KMS-11 (cell line): ENCODE measurements around the gene GOLGA6B.
"Not testable (repeated sequence)": the region's sequence is repeated elsewhere in the genome, so short reads cannot be mapped to it uniquely, and the experiment has no call there.

Experiments
- H2AFZ ChIP-seq: fragments of 200-600 bp; sonication (generic); 2 replicates; pipeline ENCODE4 v1.6.1; 2016; ENCODE audit warnings: antibody characterized with exemption, mixed run types, low read depth
- H3K27ac ChIP-seq: fragments of 200-600 bp; sonication (generic); 2 replicates; pipeline ENCODE4 v1.6.1; 2016; ENCODE audit warnings: mild to moderate bottlenecking, mixed run types
- H3K27me3 ChIP-seq: fragments of 200-600 bp; sonication (generic); 2 replicates; pipeline ENCODE4 v1.6.1; 2017; ENCODE audit warnings: mild to moderate bottlenecking, low read depth, mixed run types, moderate library complexity; ENCODE audit not compliant: insufficient read depth
- H3K36me3 ChIP-seq: fragments of 200-600 bp; sonication (generic); 2 replicates; pipeline ENCODE4 v1.6.1; 2017; ENCODE audit warnings: mild to moderate bottlenecking, mixed run types; ENCODE audit not compliant: insufficient read depth
- H3K4me1 ChIP-seq: fragments of 200-600 bp; sonication (generic); 2 replicates; pipeline ENCODE4 v1.6.1; 2016; ENCODE audit warnings: mild to moderate bottlenecking, low read depth, mixed run types; ENCODE audit not compliant: poor library complexity, severe bottlenecking
- H3K4me2 ChIP-seq: fragments of 200-600 bp; sonication (generic); 2 replicates; pipeline ENCODE4 v1.7.0; 2016; ENCODE audit warnings: mild to moderate bottlenecking, mixed run types
- H3K4me3 ChIP-seq: fragments of 200-600 bp; sonication (generic); IDR thresholded peaks from 2 replicates; pipeline ENCODE4 v1.6.1; 2017; ENCODE audit warnings: low read depth, low read length, mixed read lengths; ENCODE audit not compliant: insufficient read depth
- H3K79me2 ChIP-seq: fragments of 200-600 bp; sonication (generic); 2 replicates; pipeline ENCODE4 v1.6.1; 2016; ENCODE audit warnings: low read depth, mixed run types; ENCODE audit not compliant: insufficient read depth
- H3K9ac ChIP-seq: fragments of 200-600 bp; sonication (generic); 2 replicates; pipeline ENCODE4 v1.6.1; 2016; ENCODE audit warnings: mild to moderate bottlenecking, mixed run types
- H4K20me1 ChIP-seq: fragments of 200-600 bp; sonication (generic); 2 replicates; pipeline ENCODE4 v1.6.1; 2016; ENCODE audit warnings: mild to moderate bottlenecking, mixed run types; ENCODE audit not compliant: insufficient read depth
- CTCF ChIP-seq: fragments of 200-600 bp; sonication (generic); conservative IDR thresholded peaks from 2 replicates; pipeline ENCODE4 v1.6.1; 2017; ENCODE audit warnings: low read depth, mild to moderate bottlenecking, antibody characterized with exemption, low read length, moderate library complexity, mixed read lengths

Gene GOLGA6B

GRCh38 chr15:72654397-72654796, at the start of gene GOLGA6B:
Gene GOLGA6B (plus strand): TSS chr15:72654697. CDS start chr15:72654738, 41 bp downstream.
- H4K20me1 ChIP-seq, H3K4me2 ChIP-seq, H3K4me3 ChIP-seq, H3K27ac ChIP-seq, H3K79me2 ChIP-seq, H3K36me3 ChIP-seq, H3K9ac ChIP-seq, H3K27me3 ChIP-seq, H3K4me1 ChIP-seq, H2AFZ ChIP-seq: not testable (repeated sequence)

- no peak overlapping the region for H3K4me3 ChIP-seq
- no peak overlapping the region for H2AFZ ChIP-seq
- no peaks in the 10 kb centered on the region for H3K27me3 ChIP-seq
- no peak overlapping the region for H3K9ac ChIP-seq
- H3K36me3 ChIP-seq: no peaks in the 10 kb centered on the region
- H3K4me2 ChIP-seq: no peak overlapping the region
- H3K79me2 ChIP-seq: no peaks in the 10 kb centered on the region
- no peak for TF ChIP-seq CTCF
- H3K27ac ChIP-seq: no peak overlapping the region
- H3K4me1 ChIP-seq: no peaks in the 10 kb centered on the region
- no peaks in the 10 kb centered on the region for H4K20me1 ChIP-seq
Measured at GRCh38 chr15:72604794-72605193, 49.7 kb upstream of the GOLGA6B start.

- H3K4me2 ChIP-seq, H3K36me3 ChIP-seq, H3K4me1 ChIP-seq, H3K27ac ChIP-seq, H3K79me2 ChIP-seq, H3K9ac ChIP-seq, H4K20me1 ChIP-seq, H3K27me3 ChIP-seq, H2AFZ ChIP-seq, H3K4me3 ChIP-seq: not testable (repeated sequence)
Measured at GRCh38 chr15:72608084-72608483, 46.4 kb upstream of the GOLGA6B start.

GRCh38 chr15:72609862-72610261, 44.6 kb upstream of the GOLGA6B start:
- H3K36me3 ChIP-seq: no peaks in the 10 kb centered on the region
- H4K20me1 ChIP-seq: no peaks in the 10 kb centered on the region
- H3K4me2 ChIP-seq: no peak overlapping the region
- H3K79me2 ChIP-seq: no peaks in the 10 kb centered on the region
- TF ChIP-seq CTCF: no peak
- H3K27me3 ChIP-seq: no peaks in the 10 kb centered on the region
- no peak overlapping the region for H3K9ac ChIP-seq
- no peaks in the 10 kb centered on the region for H3K4me1 ChIP-seq
- H2AFZ ChIP-seq: no peak overlapping the region
- H3K4me3 ChIP-seq: no peak overlapping the region
- H3K27ac ChIP-seq: no peak overlapping the region

GRCh38 chr15:72612324-72612723, 42.2 kb upstream of the GOLGA6B start:
- peaks cover 18% of the 10 kb centered on the region for H3K4me1 ChIP-seq
- H3K79me2 ChIP-seq, H4K20me1 ChIP-seq, H3K27ac ChIP-seq, H3K27me3 ChIP-seq, H3K9ac ChIP-seq, H3K4me3 ChIP-seq, H3K4me2 ChIP-seq, H3K36me3 ChIP-seq, H2AFZ ChIP-seq: not testable (repeated sequence)

- no peaks in the 10 kb centered on the region for H3K79me2 ChIP-seq
- peak overlapping the region; percentile 43; the same call in 1 of the 2 replicates for H3K27ac ChIP-seq
- H2AFZ ChIP-seq: peak overlapping the region; percentile 50
- no peaks in the 10 kb centered on the region for H3K27me3 ChIP-seq
- no peak for TF ChIP-seq CTCF
- no peaks in the 10 kb centered on the region for H4K20me1 ChIP-seq
- no peak overlapping the region for H3K9ac ChIP-seq
- H3K4me3 ChIP-seq: no peak overlapping the region
- no peaks in the 10 kb centered on the region for H3K36me3 ChIP-seq
- peaks cover 18% of the 10 kb centered on the region for H3K4me1 ChIP-seq
- H3K4me2 ChIP-seq: peak overlapping the region; percentile 47; the same call in 1 of the 2 replicates
Measured at GRCh38 chr15:72614810-72615532, 39.5 kb upstream of the GOLGA6B start.

GRCh38 chr15:72615533-72616233, 38.8 kb upstream of the GOLGA6B start:
- H3K4me2 ChIP-seq: peak overlapping the region; percentile 47
- peak overlapping the region; percentile 50 for H2AFZ ChIP-seq
- H3K27me3 ChIP-seq, H3K79me2 ChIP-seq, H3K4me3 ChIP-seq, H3K36me3 ChIP-seq, H4K20me1 ChIP-seq, H3K9ac ChIP-seq: not testable (repeated sequence)
- peak overlapping the region; percentile 43 for H3K27ac ChIP-seq
- H3K4me1 ChIP-seq: peaks cover 18% of the 10 kb centered on the region
